Esophagus muscularis mucosa (tissue), 4 donors: Measurements from ENCODE around the gene LPCAT2. TPM values are rescaled to one million over a fixed set of nuclear protein-coding genes. Genes with fewer than 3 reads are reported as not detected.

Source experiments
- DNase-seq: peaks from one replicate; pipeline ENCODE4 v3.0.0-alpha.2; 2017; ENCODE audit errors: extremely low spot score
- H3K27ac ChIP-seq, 4 donors: fragments of 200-600 bp; sonication (generic); replicated peaks in 1 of 4; 1 replicate in 3 of 4; 2 replicates in 1 of 4; pipeline ENCODE4 v1.5.1; 2016 to 2019; ENCODE audit warnings: mild to moderate bottlenecking in 1 of 4
- H3K27me3 ChIP-seq, 4 donors: fragments of 200-600 bp; sonication (generic); one replicate each; pipeline versions ENCODE4 v1.5.1 to v1.6.0; 2016 to 2019
- H3K36me3 ChIP-seq, 4 donors: fragments of 200-600 bp; sonication (generic); one replicate each; pipeline ENCODE4 v1.5.1; 2016 to 2019
- H3K4me1 ChIP-seq, 4 donors: fragments of 200-600 bp; sonication (generic); one replicate each; pipeline ENCODE4 v1.5.1; 2016 to 2019
- H3K4me3 ChIP-seq, 4 donors: fragments of 200-600 bp; sonication (generic); 1 replicate in 2 of 4; 2 replicates in 2 of 4; pipeline ENCODE4 v1.5.1; 2016 to 2019; ENCODE audit warnings: mild to moderate bottlenecking in 4 of 4, moderate library complexity in 1 of 4
- H3K9me3 ChIP-seq, 4 donors: fragments of 200-600 bp; sonication (generic); 1 replicate in 3 of 4; 2 replicates in 1 of 4; pipeline ENCODE4 v1.5.1; 2016 to 2019
- EP300 ChIP-seq: sonication (generic); formaldehyde crosslinking; IDR thresholded peaks from one replicate; pipeline ENCODE4 v1.6.1; 2017; ENCODE audit warnings: antibody characterized with exemption
- POLR2A ChIP-seq: fragments of 450-650 bp; IDR thresholded peaks from one replicate; pipeline ENCODE4 v1.6.1; 2017; ENCODE audit warnings: antibody characterized with exemption, moderate library complexity, mild to moderate bottlenecking, low read depth
- POLR2AphosphoS5 ChIP-seq, 2 donors: sonication (generic); formaldehyde crosslinking; IDR thresholded peaks; one replicate each; pipeline ENCODE4 v1.6.1; 2017; ENCODE audit warnings: antibody characterized with exemption in 2 of 2
- WGBS: methylation state at CpG from one replicate; pipeline ENCODE4 v1.1.5; 2018; 5-methylcytosine and 5-hydroxymethylcytosine counted together
- intact Hi-C: fragments of 100-400 bp; cut with DNase I; formaldehyde crosslinking; loops from one replicate; pipeline ENCODE4 v1.15.1; 2023
- total RNA-seq, 4 donors: library from RNA; depleted of rRNA; stranded (reverse); fragments of >200 nt; gene quantifications; one replicate each; pipeline versions ENCODE4 v1.1.0 to v1.2.1, GENCODE V29; 2016
- TF ChIP-seq, protein P1 (sequence below), 3 experiments: fragments of 200-600 bp in 2 of 3; fragments of 450-650 bp in 1 of 3; sonication (generic) in 2 of 3; IDR thresholded peaks; one replicate each; pipeline ENCODE4 v1.5.1; 2017 to 2019; ENCODE audit warnings: antibody characterized with exemption in 3 of 3, mild to moderate bottlenecking in 2 of 3, moderate library complexity in 1 of 3

LPCAT2 gene
- total RNA-seq, 4 donors from 2014 or later = 9.6 to 12.9 (median 12.0) TPM

DNA sequence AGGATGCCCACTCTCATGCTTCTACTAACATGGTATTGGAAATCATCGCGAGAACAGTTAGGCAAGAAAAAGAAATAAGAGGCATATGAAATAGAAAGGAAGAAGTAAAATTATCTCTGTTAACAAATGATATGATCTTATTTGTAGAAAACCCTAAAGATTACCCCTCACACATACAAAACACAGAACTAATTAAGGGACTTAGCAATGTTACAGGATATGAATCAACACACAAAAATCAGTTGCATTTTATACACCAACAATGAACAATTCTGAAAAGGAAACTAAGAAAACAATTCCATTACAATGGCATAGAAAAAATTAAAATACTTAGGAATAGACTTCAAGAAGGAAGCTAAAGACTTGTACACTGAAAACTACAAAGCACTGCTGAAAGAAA, 54.9 kb downstream of the LPCAT2 start:
- H3K4me3 ChIP-seq = no peak overlapping the region
- DNase-seq = no peak
- TF ChIP-seq, protein P1, sequence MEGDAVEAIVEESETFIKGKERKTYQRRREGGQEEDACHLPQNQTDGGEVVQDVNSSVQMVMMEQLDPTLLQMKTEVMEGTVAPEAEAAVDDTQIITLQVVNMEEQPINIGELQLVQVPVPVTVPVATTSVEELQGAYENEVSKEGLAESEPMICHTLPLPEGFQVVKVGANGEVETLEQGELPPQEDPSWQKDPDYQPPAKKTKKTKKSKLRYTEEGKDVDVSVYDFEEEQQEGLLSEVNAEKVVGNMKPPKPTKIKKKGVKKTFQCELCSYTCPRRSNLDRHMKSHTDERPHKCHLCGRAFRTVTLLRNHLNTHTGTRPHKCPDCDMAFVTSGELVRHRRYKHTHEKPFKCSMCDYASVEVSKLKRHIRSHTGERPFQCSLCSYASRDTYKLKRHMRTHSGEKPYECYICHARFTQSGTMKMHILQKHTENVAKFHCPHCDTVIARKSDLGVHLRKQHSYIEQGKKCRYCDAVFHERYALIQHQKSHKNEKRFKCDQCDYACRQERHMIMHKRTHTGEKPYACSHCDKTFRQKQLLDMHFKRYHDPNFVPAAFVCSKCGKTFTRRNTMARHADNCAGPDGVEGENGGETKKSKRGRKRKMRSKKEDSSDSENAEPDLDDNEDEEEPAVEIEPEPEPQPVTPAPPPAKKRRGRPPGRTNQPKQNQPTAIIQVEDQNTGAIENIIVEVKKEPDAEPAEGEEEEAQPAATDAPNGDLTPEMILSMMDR (IDR thresholded peaks at IDR 0.05) = no peak
- no peak for TF ChIP-seq POLR2A
- TF ChIP-seq POLR2AphosphoS5 (IDR thresholded peaks at IDR 0.05) = no peak
- TF ChIP-seq EP300 = no peak
- no peaks in the 10 kb centered on the region for H3K9me3 ChIP-seq
- H3K27ac ChIP-seq = no peak overlapping the region
- H3K4me1 ChIP-seq = peaks cover 26 to 35% (median 28%) of the 10 kb centered on the region in 4 donors
- H3K36me3 ChIP-seq = no peaks in the 10 kb centered on the region
- whole genome bisulfite sequencing = 88% methylated on average over 2 of the region's 2 CpGs
- H3K27me3 ChIP-seq = peaks cover 0 to 6% (median 0%) of the 10 kb centered on the region in 4 donors
- intact Hi-C loops = no loop called here

DNA sequence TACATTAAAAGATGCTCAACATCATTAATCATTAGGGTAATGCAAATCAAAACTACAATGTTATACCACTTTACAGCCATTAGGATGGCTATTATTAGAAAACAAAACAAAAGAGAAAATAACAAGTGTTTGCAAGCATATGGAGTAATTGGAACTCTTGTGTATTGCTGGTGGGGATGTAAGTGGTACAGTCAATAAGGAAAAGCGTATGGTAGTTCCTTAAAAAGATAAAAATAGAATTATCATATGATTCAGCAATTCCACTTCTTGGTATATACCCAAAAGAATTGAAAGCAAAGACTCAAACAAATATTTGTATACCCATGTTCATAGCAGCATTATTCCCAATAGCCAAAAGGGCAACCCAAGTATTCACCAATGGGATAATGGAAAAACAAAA, 56.2 kb downstream of the LPCAT2 start:
- Histone ChIP-seq H3K4me1 (peaks cover 23 to 32% (median 24%) of the 10 kb centered on the region in 4 donors), H3K9me3 (no peaks in the 10 kb centered on the region), H3K4me3 (no peak overlapping the region), H3K36me3 (no peaks in the 10 kb centered on the region), H3K27me3 (peaks cover 0 to 6% (median 0%) of the 10 kb centered on the region in 4 donors), H3K27ac (no peak overlapping the region)
- TF ChIP-seq POLR2A (no peak), POLR2AphosphoS5 (IDR thresholded peaks at IDR 0.05) (no peak), EP300 (no peak)
- TF ChIP-seq, protein P1 (IDR thresholded peaks at IDR 0.05) = no peak
- 86% methylated on average over 1 of the region's 1 CpG for WGBS
- no peak for DNase-seq
- intact Hi-C loops = no loop called here

DNA sequence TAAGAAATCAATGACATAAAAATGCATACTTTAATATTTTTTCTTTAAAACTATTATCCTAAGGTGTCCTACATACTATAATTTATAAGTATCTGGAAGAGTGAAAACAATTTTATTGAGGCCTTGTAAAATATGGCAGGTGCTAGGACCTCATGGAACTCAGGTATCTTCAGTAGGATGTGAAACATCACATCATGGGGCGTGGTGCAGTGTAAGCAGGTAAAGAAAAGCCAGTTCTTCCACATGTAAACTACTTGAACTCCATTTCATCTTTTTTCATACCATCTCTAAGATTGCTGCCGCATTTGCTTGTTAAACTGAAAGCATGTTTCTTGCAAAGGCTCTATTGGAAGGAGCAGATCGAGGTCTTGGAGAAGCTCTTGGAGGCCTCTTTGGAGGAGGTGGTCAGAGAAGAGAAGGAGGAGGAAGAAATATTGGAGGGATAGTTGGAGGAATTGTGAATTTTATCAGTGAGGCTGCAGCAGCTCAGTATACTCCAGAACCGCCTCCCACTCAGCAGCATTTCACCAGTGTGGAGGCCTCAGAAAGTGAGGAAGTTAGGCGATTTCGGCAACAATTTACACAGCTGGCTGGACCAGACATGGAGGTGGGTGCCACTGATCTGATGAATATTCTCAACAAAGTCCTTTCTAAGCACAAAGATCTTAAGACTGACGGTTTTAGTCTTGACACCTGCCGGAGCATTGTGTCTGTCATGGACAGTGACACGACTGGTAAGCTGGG, 57.7 kb downstream of the LPCAT2 start, which contains the start of gene CAPNS2:
TSS of gene CAPNS2 (plus strand) at position 253 of the 744 bp plus-strand sequence. CDS start at position 326, 73 bp downstream.
- 89% methylated on average over 9 of the region's 9 CpGs for WGBS
- no peak for DNase-seq
- no peak for TF ChIP-seq EP300
- TF ChIP-seq, protein P1 (IDR thresholded peaks at IDR 0.05) = no peak
- no peak for TF ChIP-seq POLR2A
- TF ChIP-seq POLR2AphosphoS5 (IDR thresholded peaks at IDR 0.05) = no peak
- peaks cover 21 to 30% (median 22%) of the 10 kb centered on the region in 4 donors for H3K4me1 ChIP-seq
- peaks cover 0 to 6% (median 0%) of the 10 kb centered on the region in 4 donors for H3K27me3 ChIP-seq
- no peaks in the 10 kb centered on the region for H3K36me3 ChIP-seq
- no peaks in the 10 kb centered on the region for H3K9me3 ChIP-seq
- H3K4me3 ChIP-seq = no peak within 1 kb of the TSS
- no peak within 1 kb of the TSS for H3K27ac ChIP-seq
- intact Hi-C loops = no loop called here

DNA sequence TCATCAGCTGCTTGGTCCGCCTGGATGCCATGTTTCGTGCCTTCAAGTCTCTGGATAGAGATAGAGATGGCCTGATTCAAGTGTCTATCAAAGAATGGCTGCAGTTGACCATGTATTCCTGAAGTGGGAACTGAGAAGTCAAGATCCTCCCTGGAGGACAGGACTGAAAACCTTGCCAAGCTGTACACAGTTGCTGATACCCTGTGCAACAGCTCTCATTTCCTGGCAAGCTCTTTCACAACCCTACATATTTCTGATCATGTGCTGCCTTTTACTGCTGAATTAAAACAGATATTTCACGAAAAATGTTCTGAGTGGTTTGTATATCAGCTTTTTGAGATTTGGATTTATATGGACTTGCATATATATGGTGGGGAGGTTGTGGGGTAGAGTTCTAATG, 58.5 kb downstream of the LPCAT2 start:
- Histone ChIP-seq H3K9me3 (no peaks in the 10 kb centered on the region), H3K4me3 (no peak overlapping the region), H3K36me3 (no peaks in the 10 kb centered on the region), H3K27ac (no peak overlapping the region), H3K27me3 (peaks cover 0 to 6% (median 0%) of the 10 kb centered on the region in 4 donors), H3K4me1 (peaks cover 21 to 30% (median 22%) of the 10 kb centered on the region in 4 donors)
- DNase-seq = no peak
- intact Hi-C loops = no loop called here
- TF ChIP-seq, protein P1 (IDR thresholded peaks at IDR 0.05) = no peak
- TF ChIP-seq EP300 (no peak), POLR2A (no peak), POLR2AphosphoS5 (IDR thresholded peaks at IDR 0.05) (no peak)
- WGBS = 86% methylated on average over 3 of the region's 3 CpGs
